HFF-Myc (cell line): Measurements from ENCODE around the gene RAX2.

Source experiments
- DNase-seq: peaks from one replicate; pipeline ENCODE4 v3.0.0-alpha.2; 2011; ENCODE audit warnings: low read depth; ENCODE audit errors: extremely low read depth
- H3K4me3 ChIP-seq: replicated peaks from 2 replicates; pipeline ENCODE4 v1.5.1; 2011; ENCODE audit warnings: low read depth, mild to moderate bottlenecking, control low read depth, low read length
- CTCF ChIP-seq: IDR thresholded peaks from 2 replicates; pipeline ENCODE4 v1.5.1; 2012; ENCODE audit warnings: mild to moderate bottlenecking, low read depth, low read length, control low read depth; ENCODE audit errors: missing control alignments

The RAX2 gene

GRCh38 chr19:3778899-3779723 lies 7.1 kb upstream of the RAX2 start:
- DNase-seq: no peak
- TF ChIP-seq CTCF: no peak
- H3K4me3 ChIP-seq: no peak overlapping the region

GRCh38 chr19:3778104-3778867 lies 6.3 kb upstream of the RAX2 start:
- no peak for TF ChIP-seq CTCF
- no peak overlapping the region for H3K4me3 ChIP-seq
- DNase-seq: no peak

GRCh38 chr19:3776479-3777040 lies 4.5 kb upstream of the RAX2 start:
- DNase-seq: no peak
- H3K4me3 ChIP-seq: no peak overlapping the region
- TF ChIP-seq CTCF: no peak

- DNase-seq: no peak
- TF ChIP-seq CTCF: no peak
- no peak overlapping the region for H3K4me3 ChIP-seq
Observed at GRCh38 chr19:3775831-3776230, 3.8 kb upstream of the RAX2 start.

GRCh38 chr19:3775374-3775711 lies 3.3 kb upstream of the RAX2 start:
- no peak for DNase-seq
- no peak overlapping the region for H3K4me3 ChIP-seq
- no peak for TF ChIP-seq CTCF

GRCh38 chr19:3774621-3775373 lies 2.8 kb upstream of the RAX2 start:
- no peak for DNase-seq
- H3K4me3 ChIP-seq: no peak overlapping the region
- TF ChIP-seq CTCF: no peak
